Activated CD8-positive, alpha-beta T cell treated with anti-CD3 and anti-CD28 coated beads for 36 hours (primary cell): ENCODE measurements around the gene FAM168A. TPM values are rescaled to one million over a fixed set of nuclear protein-coding genes. Genes with fewer than 3 reads are reported as not detected.
A peak's percentile ranks its signal among the peaks of the same experiment; 100 is the strongest.

ENCODE experiments used
- ATAC-seq: fragments of 200-7000 bp; cut with Tn5 transposase; one replicate; pipeline ENCODE4 v1.10.0; 2021; ENCODE audit warnings: mild to moderate bottlenecking, moderate library complexity
- CTCF ChIA-PET: fragments of 350-600 bp; sonication (Branson Sonifier 250); formaldehyde crosslinking; loops from one replicate; lab custom pipeline; 2021; ENCODE audit warnings: antibody characterized with exemption; lab: Charles Lee
- POLR2A ChIA-PET: fragments of 350-600 bp; sonication (Branson Sonifier 250); formaldehyde crosslinking; loops from one replicate; lab custom pipeline; 2021; ENCODE audit warnings: antibody characterized with exemption; lab: Charles Lee
- DNase-seq: peaks from one replicate; pipeline ENCODE4 v3.0.0-alpha.2; 2020
- H3K27ac Mint-ChIP-seq: one replicate; pipeline ENCODE4 v1.8.0; 2021; ENCODE audit warnings: mild to moderate bottlenecking, mixed read lengths
- H3K27me3 Mint-ChIP-seq: one replicate; pipeline ENCODE4 v1.8.0; 2021; ENCODE audit warnings: mixed read lengths
- H3K36me3 Mint-ChIP-seq: one replicate; pipeline ENCODE4 v1.8.0; 2021; ENCODE audit warnings: low read depth, mixed read lengths
- H3K4me1 Mint-ChIP-seq: one replicate; pipeline ENCODE4 v1.8.0; 2021; ENCODE audit warnings: low read depth, mixed read lengths
- H3K4me3 Mint-ChIP-seq: one replicate; pipeline ENCODE4 v1.8.0; 2021; ENCODE audit warnings: mild to moderate bottlenecking, moderate library complexity, mixed read lengths
- H3K9me3 Mint-ChIP-seq: one replicate; pipeline ENCODE4 v1.8.0; 2021; ENCODE audit warnings: mixed read lengths
- CTCF ChIP-seq: fragments of 200-600 bp; IDR thresholded peaks from one replicate; pipeline ENCODE4 v1.8.0; 2022; ENCODE audit warnings: antibody characterized with exemption, mild to moderate bottlenecking
- intact Hi-C: fragments of 100-400 bp; cut with micrococcal nuclease; formaldehyde crosslinking; loops from one replicate; pipeline ENCODE4 v1.10.0; 2022
- total RNA-seq, 2 experiments: library from RNA; stranded (reverse); gene quantifications; one replicate each; pipeline ENCODE4 v1.2.3, GENCODE V29; 2021

Gene FAM168A
- total RNA-seq, 2 experiments from 2014 or later: 13.0 to 14.2 TPM

DNA sequence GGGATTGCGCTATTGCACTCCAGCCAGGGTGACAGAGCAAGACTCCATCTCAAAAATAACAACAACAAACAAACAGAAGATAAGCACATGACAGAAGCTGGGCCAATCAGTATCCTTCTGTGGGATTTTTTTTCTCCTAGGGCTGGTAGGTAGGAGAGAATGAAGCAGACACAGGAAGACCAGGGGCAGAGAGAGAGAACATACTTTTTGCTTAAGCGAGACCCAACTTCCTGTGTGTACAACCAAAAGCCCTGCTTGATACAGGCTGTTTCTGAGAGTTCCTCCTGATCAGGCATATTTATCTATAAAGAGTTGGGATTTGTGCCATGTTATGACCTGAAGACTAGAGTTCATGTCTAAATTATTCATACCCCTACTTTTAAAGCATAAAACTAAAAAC lies 36.1 kb upstream of the FAM168A start:
- ATAC-seq: no peak
- H3K36me3 Mint-ChIP-seq: no peaks in the 10 kb centered on the region
- no peak for DNase-seq
- H3K4me1 Mint-ChIP-seq: peaks cover 6% of the 10 kb centered on the region
- ChIA-PET CTCF (interaction anchor here (4.0 kb wide), 1 partner anchor 8 kb away, joined by 35 read pairs; no protein-coding TSS in a partner anchor), POLR2A (no interaction called here)
- intact Hi-C loops: no loop called here
- no peaks in the 10 kb centered on the region for H3K27me3 Mint-ChIP-seq
- H3K9me3 Mint-ChIP-seq: peaks cover 4% of the 10 kb centered on the region
- no peak overlapping the region for H3K4me3 Mint-ChIP-seq
- TF ChIP-seq CTCF: no peak
- H3K27ac Mint-ChIP-seq: no peak overlapping the region

GRCh38 chr11:73632996-73633395 lies 35.1 kb upstream of the FAM168A start:
- Mint-ChIP-seq H3K4me1 (peaks cover 6% of the 10 kb centered on the region), H3K27me3 (no peaks in the 10 kb centered on the region), H3K4me3 (no peak overlapping the region), H3K36me3 (no peaks in the 10 kb centered on the region), H3K27ac (no peak overlapping the region), H3K9me3 (peaks cover 4% of the 10 kb centered on the region)
- ATAC-seq: no peak
- no peak for DNase-seq
- CTCF ChIA-PET: no interaction called here
- intact Hi-C loops: no loop called here
- POLR2A ChIA-PET: no interaction called here
- TF ChIP-seq CTCF: no peak

DNA sequence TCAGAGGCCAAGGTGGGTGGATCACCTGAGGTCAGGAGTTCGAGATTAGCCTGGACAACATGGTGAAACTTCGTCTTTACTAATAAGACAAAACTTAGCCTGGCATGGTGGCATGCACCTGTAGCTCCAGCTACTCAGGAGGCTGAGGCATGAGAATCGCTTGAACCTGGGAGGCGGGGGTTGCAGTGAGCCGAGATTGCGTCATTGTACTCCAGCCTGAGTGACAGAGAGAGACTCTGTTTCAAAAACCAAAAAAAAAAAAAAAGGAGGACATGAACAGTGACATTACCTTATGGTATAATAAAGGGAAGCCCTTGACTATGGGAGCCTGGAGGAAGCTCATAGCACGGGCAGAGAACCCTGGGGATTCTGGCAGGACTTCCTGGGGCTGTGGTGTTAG lies 32.0 kb upstream of the FAM168A start:
- intact Hi-C loops: no loop called here
- ATAC-seq (no peak), DNase-seq (no peak)
- Mint-ChIP-seq H3K27ac (no peak overlapping the region), H3K36me3 (no peaks in the 10 kb centered on the region), H3K27me3 (no peaks in the 10 kb centered on the region), H3K9me3 (peaks cover 4% of the 10 kb centered on the region), H3K4me3 (no peak overlapping the region), H3K4me1 (peaks cover 6% of the 10 kb centered on the region)
- ChIA-PET CTCF (interaction anchor here (0.8 to 2.0 kb wide), 3 partner anchors 31 to 279 kb away, joined by 3 to 12 read pairs (median 3); no protein-coding TSS in a partner anchor), POLR2A (no interaction called here)
- TF ChIP-seq CTCF: no peak

DNA sequence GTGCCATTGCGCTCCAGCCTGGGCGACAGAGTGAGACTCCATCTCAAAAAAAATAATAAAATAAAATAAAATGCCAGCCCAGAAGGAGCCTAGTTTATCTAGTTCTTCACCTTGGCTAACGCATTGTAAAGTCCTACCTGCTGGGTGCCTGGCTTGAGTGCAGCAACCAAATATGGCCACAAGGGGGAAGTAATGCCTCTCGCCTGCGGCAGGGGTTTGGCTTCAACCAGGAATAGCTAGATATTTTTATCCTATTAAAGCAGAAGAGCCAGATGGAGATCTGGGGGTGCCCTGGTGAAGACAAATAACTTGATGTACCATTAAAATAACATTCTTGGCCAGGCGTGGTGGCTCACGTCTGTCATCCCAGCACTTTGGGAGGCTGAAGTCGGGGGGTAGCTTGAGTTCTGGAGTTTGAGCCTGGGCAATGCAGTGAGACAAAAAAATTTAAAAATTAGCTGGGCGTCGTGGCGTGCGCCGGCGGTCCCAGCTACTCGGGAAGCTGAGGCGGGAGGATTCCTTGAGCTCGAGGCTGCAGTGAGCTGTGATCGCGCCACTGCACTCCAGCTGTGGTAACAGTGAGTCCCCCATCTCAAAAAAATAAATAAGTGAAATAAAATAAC lies 27.9 kb upstream of the FAM168A start:
- DNase-seq: peak; percentile 78

More for the DNA sequence above, 27.9 kb upstream of the FAM168A start:
- no peaks in the 10 kb centered on the region for H3K36me3 Mint-ChIP-seq
- intact Hi-C loops: loop anchor here (2.0 kb wide), 1 partner anchor 35 kb away; no protein-coding TSS in a partner anchor
- H3K4me1 Mint-ChIP-seq: no peaks in the 10 kb centered on the region
- ChIA-PET POLR2A (interaction anchor here (0.6 to 2.9 kb wide), 4 partner anchors 22 to 394 kb away, joined by 3 to 14 read pairs (median 3); no protein-coding TSS in a partner anchor), CTCF (interaction anchor here (0.7 to 5.3 kb wide), 73 partner anchors 9 to 630 kb away, joined by 3 to 198 read pairs (median 4); partner anchors contain the start of genes FAM168A and PLEKHB1)
- H3K4me3 Mint-ChIP-seq: no peak overlapping the region
- ATAC-seq: peak; percentile 94
- H3K27me3 Mint-ChIP-seq: peaks cover 8% of the 10 kb centered on the region
- no peak overlapping the region for H3K27ac Mint-ChIP-seq
- TF ChIP-seq CTCF: peak; percentile 91
- no peaks in the 10 kb centered on the region for H3K9me3 Mint-ChIP-seq
